ENCODE results near the gene PNPLA5.

PNPLA5 gene

DNA sequence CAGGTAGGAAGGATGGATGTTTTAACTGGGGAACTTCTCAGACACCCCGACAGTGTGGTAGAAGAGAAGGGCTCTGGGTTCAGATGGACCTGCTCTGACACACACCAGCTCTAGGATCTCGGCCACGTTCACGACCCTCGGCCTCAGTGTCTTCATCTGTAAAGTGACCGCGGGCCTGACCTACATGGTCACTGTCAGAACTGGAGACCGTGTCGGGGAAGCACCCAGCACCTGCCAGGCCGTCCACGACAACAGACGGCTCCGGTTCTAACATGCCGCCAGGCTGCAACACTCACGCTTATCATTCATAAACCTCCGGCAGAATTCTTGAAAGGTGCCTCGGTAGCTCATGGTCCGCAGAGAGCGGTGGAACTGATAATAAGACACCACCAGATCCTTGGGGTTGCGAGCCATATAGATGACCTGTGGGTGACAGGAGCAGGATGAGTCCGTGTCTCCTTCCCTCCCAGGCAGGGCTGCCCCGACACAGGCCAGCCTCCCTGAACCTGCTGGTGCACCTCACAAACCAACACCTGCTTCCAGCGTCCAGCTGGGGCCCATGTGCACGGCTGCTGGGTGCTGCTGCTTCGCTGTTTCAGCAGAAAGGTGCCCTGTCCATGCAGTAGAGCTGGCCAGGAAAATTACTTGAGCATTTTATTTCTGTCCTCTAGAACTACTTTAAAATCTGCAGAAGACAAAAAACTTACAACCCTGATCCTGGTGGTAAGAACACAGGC lies 53.1 kb downstream of the PNPLA5 start:
- no peak for DNase-seq (ENCODE audit: low read depth)

DNA sequence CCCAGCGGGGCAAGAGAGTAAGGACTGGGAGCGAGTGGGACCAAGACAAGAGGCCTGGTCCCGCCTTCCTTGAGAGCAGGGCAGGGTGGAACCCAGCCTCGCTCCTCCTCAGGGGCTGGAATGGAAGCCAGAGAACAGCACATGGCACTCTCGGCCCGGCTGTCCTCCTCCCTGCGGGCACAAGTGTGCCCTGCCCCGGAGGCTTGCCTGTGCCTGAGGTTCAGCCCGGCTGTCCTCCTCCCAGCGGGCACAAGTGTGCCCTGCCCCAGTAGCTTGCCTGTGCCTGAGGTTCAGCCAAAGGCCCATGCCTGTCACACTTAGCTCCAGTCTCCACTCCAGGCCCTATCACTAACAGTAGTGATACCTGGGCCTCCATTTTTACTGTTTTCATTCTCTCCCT lies 53.7 kb downstream of the PNPLA5 start:
- no peak for DNase-seq (ENCODE audit: low read depth)

DNA sequence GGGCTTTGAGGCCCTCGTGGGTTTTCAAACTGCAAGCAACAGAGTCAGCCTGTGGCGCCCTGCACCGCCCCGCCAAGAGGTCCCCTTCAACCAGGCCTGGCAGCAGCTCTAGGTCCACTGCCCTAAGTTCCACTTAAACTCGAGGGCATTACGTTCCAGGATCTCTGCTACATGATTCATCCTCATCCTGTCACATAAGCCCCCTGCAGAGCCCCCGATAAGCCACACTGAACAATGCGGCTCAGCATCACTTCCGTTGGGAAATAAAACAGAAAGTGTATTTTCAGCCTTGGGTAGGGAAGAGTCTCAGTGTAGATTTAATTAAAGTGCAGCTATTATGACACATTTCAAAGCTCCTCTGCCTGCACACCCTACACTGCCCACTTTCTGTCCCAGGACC lies 54.1 kb downstream of the PNPLA5 start:
- DNase-seq (ENCODE audit: low read depth), result no peak

DNA sequence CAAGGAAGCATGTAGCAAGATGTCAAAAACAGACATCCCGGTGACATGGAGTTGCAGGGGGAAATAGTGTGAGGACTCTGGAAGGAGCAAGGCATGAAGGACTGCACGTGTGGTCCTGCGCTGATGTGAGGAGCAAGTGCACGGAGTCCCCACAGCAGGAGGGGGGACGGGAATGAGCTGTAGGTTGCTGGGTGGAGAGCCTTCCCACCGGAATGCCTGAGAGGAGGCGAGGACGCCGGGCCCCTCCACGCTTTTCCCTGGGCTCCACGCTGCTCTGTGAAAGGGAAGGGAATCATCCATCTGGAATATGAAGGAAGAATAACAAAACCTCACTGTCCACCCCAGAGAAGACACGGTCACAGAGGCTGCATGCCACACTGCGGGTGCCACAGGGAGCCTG lies 56.1 kb downstream of the PNPLA5 start:
- DNase-seq (ENCODE audit: low read depth), result no peak

DNA sequence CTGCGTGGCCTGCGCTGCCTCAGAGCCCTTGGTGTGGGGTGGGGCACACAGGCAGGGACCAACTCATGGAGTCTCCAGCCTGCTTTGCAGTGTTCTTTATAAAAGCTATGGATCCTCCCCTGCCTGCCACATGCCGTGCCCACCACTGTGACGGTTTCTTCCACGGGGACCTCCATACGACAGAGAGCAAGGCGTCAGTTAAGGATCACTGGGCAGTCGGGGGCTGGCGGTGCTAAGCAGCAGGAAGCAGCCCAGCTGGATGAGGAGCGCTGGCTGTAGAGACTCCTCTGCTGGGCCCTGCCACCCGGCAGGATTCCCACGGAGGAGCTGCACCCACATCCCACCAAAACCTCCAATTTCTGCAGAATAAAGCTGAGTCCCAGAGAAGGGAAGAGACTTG lies 56.6 kb downstream of the PNPLA5 start:
- no peak for DNase-seq (ENCODE audit: low read depth)

DNA sequence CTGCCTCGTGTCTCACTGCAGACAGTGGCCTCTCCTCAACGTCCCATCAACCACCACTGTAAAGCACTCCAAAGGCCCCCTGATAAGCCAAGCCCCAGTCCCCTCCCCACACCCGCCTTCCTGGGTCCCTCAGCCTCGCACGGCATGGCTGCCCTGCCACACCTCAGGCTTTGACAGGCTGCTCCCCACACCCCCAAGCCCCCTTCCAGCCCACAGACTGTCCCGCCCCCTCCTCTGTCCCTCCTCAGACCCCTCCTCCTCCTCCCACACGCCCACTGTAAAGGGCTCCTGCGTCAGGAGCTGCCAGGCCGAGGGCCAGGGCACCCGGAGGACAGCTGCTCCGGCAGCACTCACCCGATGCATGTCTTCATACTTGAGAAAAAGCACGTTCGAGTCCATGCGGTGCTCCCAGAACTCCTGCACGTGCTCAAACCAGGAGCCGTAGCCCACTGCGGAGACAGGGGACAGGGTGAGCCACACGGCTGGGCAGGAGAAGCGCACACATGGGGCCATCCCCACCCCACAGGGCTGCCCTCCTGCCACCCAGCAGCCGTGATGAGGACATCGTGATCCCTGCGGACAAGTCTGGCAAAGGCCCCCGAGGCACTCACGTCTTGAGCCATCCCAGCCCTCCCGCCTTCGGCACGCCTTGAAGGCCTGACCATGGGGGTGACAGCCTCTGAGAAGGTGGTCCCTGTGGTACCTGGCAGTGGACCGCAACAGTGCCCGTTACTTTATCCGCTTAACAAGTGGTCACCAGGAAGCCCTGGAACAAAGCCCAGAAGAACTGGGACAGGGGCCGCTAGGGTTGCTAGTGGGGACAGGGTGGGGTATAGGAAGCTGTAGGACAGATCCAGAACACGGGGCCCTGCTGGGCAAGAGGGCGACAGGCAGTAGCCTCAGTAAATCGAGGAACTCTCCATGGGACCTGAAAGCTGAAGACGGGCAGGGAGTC lies 58.2 kb downstream of the PNPLA5 start:
- DNase-seq (ENCODE audit: low read depth), result no peak

DNA sequence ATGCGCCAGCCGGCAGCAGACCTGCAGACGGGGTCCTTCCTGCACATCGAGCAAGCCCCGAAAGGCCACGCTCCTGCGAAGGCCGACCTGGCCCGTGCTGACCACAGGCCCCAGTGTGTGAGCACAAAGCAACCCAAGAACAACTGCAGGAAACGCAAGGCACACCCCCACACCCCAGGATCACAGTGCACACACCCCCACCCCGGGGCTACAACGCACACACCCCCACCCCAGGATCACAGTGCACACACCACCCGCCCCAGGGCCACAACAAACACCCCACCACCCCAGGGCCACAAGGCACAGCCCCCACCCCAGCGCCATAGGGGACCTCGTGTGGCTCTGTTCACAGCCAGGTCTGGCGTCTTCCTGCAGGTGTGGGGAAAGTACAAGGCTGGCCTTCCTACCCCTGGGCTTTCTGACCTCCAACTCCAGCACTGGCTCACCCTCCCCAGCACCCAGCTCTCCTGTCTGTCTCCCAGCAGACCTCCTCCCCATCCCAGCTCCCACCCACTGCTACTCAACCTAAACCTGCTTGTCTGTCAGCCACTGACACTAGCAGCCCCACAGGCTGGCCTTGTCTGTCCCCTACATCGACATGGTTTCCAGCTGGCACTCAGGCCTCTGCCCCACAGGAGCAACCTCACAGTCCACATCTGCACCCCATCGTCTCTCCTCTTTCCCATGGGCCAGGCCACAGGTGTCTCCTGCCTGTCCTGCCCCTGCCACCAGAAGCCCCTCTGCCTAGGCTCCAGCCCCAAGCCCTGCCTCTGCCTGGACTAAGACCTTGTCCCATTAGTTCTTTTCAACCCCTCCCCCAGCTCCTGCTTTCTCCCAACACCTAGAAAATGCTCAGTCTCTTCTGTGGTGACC lies 59.2 kb downstream of the PNPLA5 start:
- no peak for DNase-seq (ENCODE audit: low read depth)

DNA sequence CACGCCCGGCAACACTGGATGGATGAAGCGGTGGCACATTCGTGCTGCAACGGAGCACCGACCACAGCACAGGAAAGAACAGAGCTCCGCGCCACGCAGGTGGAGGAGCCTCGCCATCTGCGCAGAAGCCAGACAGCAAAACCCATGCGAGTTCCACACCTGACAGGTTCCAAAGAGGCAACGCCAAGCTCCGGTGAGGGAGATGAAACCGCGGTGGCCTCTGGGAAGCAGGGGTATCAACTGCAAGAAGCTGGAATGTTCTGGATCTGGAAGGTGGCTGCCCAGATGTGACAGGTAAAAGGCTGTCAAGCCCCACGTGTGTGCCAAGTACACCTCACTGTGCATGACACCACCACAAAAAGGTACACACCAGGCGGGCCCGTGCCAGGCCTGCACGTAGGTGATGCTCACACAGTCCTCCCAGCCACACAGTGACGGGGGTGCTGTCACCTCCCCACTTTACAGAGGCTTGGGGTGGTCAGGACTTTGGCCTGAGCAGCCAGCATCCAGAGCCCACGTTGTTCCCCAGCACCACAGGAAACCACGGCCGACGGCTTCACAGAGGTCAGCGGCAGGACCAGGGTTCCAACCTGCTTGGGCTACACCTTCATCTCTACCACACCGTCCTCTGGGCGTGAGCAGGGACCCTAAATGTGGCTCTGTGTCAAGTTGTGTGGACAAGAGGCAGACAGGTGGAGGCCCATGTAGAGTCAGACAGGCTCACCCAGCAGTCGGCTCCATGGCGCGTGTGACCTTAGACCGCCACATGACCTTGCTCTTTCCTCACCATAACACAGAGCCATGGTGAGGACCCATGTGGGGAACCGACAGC lies 60.0 kb downstream of the PNPLA5 start:
- no peak for DNase-seq (ENCODE audit: low read depth)

DNA sequence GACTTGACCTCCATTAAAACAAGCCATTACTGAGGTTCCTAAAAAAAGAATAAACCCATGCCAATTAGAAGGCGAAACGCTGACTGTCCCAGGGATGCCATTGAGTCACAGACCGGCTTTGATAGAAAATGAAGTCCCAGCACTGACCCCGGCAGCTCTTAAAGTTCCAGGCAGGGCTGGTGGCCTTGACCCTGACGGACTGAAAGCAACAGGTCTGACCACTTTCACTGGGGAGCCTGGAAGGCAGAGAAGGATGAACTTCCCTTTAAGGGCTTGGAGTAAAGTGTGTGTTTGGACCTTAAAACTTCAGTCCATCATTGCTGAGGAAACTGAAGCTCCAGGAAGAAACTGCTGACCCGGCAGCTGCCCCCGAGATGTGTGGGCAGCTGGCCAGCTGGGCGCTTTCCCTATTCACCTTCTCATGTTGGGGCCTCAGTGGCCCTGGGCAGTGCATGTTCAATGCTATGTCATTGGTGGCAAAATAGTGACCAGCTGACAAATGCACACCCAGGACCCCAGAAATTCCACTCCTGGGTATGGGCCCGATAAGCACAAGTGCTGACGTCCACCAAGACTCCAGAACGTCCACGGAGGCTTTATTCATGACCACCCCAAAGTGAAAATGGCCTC lies 60.8 kb downstream of the PNPLA5 start:
- DNase-seq (ENCODE audit: low read depth), result no peak

DNA sequence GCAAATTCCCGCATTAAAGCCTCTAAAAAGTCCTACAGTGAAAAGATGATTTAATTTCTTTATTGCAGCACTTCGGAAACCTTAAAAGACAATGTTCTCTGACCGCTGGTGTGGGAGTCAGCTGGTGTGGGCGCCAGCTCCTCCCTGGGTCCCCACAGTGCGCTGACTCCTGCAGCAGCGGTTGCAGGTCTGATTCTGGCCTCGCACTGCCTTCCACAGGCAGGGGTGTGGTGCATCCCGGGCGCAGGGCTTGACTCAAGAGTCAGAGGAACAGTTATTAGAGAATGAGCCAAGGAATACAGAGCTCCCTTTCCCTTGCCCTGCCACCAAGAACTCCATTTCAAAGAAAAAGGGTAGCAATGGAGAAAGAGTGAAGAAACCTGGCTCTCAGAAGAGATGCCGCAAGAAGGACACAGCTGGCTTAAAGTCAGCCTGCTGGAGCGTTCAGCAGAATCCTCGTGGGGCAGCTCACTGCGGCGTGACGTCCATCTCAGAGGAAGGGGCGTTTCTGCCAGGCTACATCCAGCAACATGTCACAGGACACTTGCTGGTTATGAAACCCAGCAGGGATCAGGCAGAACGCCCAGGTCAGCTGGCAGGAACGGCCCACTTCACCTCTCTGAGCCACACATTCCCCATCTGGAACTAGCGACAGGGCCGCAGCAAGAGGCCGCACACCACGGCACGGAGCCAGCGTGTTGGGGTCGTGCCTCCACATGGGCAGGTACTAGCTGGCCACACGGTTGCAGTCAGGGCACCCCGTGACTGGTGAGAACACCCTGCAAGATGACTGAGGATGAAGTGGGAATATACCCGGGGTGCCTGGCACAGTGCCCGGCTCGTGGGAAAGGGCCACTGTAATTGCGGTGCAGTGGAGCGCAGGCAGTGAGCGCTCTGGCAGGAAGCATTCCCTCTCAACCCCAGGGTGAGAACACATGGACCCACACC lies 61.6 kb downstream of the PNPLA5 start:
- DNase-seq (ENCODE audit: low read depth), result peak; percentile 15

Measured in GM04503 (cell line).